ENCODE measurements around the gene KCNQ1.

DNA sequence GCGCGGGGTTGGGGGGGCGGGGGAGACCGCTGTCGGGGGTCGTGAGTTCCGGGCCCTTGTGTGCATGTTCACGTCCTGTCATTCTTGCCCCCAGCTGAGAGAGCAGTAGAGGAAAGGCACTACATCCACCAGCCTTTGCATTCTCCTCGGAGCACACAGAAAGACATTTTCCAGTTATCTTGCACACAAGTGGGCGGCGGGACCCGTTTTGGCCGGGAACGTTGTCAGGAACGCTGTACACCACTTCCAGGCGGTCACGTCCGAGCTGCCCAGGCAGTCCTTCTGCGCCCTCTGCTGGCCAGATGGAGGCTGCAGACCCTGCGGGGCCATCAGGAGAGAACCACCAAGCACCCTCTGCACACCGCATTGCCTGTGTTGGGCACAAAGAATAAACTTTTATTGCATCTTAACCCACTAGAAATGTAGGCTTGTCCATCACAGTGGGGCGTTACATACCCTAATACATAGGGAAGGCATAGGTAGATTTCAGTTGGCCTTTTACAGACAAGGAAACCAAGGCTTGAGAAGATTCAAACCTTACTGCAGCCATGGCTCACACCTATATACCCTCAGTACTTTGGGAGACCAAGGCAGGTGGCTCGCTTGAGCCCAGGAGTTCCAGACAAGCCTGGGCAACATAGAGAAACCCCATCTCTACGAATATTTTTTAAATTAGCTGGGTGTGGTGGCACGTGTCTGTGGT lies 443.6 kb downstream of the KCNQ1 start:
- TF ChIP-seq, protein P1, sequence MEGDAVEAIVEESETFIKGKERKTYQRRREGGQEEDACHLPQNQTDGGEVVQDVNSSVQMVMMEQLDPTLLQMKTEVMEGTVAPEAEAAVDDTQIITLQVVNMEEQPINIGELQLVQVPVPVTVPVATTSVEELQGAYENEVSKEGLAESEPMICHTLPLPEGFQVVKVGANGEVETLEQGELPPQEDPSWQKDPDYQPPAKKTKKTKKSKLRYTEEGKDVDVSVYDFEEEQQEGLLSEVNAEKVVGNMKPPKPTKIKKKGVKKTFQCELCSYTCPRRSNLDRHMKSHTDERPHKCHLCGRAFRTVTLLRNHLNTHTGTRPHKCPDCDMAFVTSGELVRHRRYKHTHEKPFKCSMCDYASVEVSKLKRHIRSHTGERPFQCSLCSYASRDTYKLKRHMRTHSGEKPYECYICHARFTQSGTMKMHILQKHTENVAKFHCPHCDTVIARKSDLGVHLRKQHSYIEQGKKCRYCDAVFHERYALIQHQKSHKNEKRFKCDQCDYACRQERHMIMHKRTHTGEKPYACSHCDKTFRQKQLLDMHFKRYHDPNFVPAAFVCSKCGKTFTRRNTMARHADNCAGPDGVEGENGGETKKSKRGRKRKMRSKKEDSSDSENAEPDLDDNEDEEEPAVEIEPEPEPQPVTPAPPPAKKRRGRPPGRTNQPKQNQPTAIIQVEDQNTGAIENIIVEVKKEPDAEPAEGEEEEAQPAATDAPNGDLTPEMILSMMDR (IDR thresholded peaks at IDR 0.05), result peak; percentile 94 to 98 (median 97)
- TF ChIP-seq POLR2AphosphoS5 (IDR thresholded peaks at IDR 0.05), result no peak
- no peak for TF ChIP-seq POLR2A (IDR thresholded peaks at IDR 0.05)
- TF ChIP-seq EP300 (IDR thresholded peaks at IDR 0.05), result no peak

Measured in upper lobe of left lung (tissue), 4 donors.